Adrenal gland (tissue), 5 donors: Measurements from ENCODE around the gene ZNF518A.

ENCODE experiments used
- CTCF ChIP-seq, 6 experiments: fragments of 450-650 bp in 4 of 6; fragments of 200-600 bp in 2 of 6; sonication (generic) in 1 of 6; IDR thresholded peaks; 1 replicate in 5 of 6; 2 replicates in 1 of 6; pipeline versions ENCODE4 v1.5.1 to v1.8.0; 2016 to 2021; ENCODE audit warnings: antibody characterized with exemption in 6 of 6, mild to moderate bottlenecking in 2 of 6, moderate library complexity in 1 of 6
- POLR2A ChIP-seq, 2 donors: fragments of 450-650 bp; IDR thresholded peaks; one replicate each; pipeline ENCODE4 v1.6.1; 2017; ENCODE audit warnings: antibody characterized with exemption in 2 of 2, mild to moderate bottlenecking in 2 of 2, moderate library complexity in 1 of 2
- donor health status: DM: no; HTN: no; CAD: no.

- TF ChIP-seq CTCF (IDR thresholded peaks at IDR 0.05) = no peak
- TF ChIP-seq POLR2A (IDR thresholded peaks at IDR 0.05) = no peak
Measured at GRCh38 chr10:96176985-96177384, 46.9 kb downstream of the ZNF518A start.
